Measurements from ENCODE around the gene DCST1. TPM values are rescaled to one million over a fixed set of nuclear protein-coding genes. Genes with fewer than 3 reads are reported as not detected.

DCST1 gene
- polyA plus RNA-seq, 3 donors = 0.05 TPM; not detected in 2

DNA sequence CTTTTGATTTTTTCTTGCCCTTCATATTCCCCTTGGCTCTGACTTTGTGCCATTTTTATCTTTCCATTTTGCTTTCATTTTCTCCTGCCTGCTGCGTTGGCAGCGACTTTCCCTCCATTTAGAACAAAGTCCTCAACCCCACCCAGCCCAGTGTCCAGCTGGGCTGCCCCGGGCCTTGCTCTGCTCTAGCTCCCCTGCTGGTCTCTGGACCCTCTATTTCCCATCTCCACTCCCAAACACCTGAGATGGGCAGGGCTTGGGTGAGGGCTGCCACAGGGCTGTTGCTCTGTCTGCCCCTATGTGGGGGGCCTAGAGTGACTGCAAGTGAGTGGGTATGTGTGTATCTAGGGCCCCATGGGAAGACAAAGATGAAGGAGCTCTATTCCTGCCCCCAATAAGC lies 10.2 kb downstream of the DCST1 start:
- Mint-ChIP-seq H3K4me1 (peaks cover 17% of the 10 kb centered on the region), H3K36me3 (peaks cover 0 to 3% of the 10 kb centered on the region in 2 donors), H3K27me3 (ENCODE audit: low read depth in 3 of 3) (peaks cover 4 to 7% (median 7%) of the 10 kb centered on the region in 3 donors), H3K4me3 (no peak overlapping the region), H3K27ac (peak overlapping the region in 1 of 7 donors; percentile 33), H3K9me3 (peaks cover 0 to 1% (median 0%) of the 10 kb centered on the region in 7 donors)
- 100% methylated on average over 2 of the region's 3 CpGs for WGBS (ENCODE audit: insufficient coverage)
- Histone ChIP-seq H3K27me3 (ENCODE audit: control insufficient read depth in 2 of 2, insufficient read depth in 2 of 2, low read length in 2 of 2) (no peaks in the 10 kb centered on the region), H3K9me3 (replicated peaks in 1 of 2; ENCODE audit: control insufficient read depth in 1 of 2, insufficient read depth in 1 of 2, low read length in 2 of 2) (no peaks in the 10 kb centered on the region), H3K4me2 (replicated peaks; ENCODE audit: extremely low read depth, low read length, poor library complexity, severe bottlenecking) (no peak overlapping the region), H3K9ac (ENCODE audit: insufficient read depth, low read length, poor library complexity, severe bottlenecking) (no peak overlapping the region), H3K4me3 (replicated peaks in 1 of 3; ENCODE audit: low read depth in 2 of 3, low read length in 3 of 3) (no peak overlapping the region), H2AFZ (ENCODE audit: insufficient read depth, low read depth, low read length, poor library complexity, severe bottlenecking) (no peak overlapping the region), H4K20me1 (ENCODE audit: insufficient read depth, low read length) (no peaks in the 10 kb centered on the region), H3K27ac (ENCODE audit: low read depth in 1 of 2, low read length in 2 of 2) (no peak overlapping the region), H3K4me1 (ENCODE audit: control insufficient read depth in 1 of 2, insufficient read depth in 2 of 2, low read length in 2 of 2) (peaks cover 10 to 16% of the 10 kb centered on the region in 2 donors), H3K79me2 (ENCODE audit: insufficient read depth, low read length) (no peaks in the 10 kb centered on the region), H3K36me3 (replicated peaks in 1 of 2; ENCODE audit: control insufficient read depth in 1 of 2, insufficient read depth in 2 of 2, low read length in 2 of 2) (no peaks in the 10 kb centered on the region)
- no peak for TF ChIP-seq CTCF (IDR thresholded peaks at IDR 0.05)
- intact Hi-C loops (cut with micrococcal nuclease) = no loop called here
- DNase-seq = no peak

DNA sequence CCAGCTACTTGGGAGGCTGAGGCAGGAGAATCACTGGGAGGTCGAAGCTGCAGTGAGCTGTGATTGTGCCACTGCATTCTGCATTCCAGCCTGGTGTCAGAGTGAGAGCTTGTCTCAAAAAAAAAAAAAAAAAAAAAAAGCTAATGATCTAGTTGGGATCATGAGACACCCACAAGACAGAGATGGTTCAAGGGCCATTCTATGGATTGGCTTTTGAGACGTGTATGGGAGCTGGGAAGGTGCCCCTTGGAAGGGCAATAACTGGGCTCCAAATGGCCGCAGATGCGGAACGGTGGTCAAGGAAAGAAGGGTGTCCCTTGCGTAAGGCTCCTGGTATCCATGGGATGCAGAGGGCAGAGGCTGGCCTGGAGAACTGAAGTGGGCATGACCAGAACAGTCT lies 10.7 kb downstream of the DCST1 start:
- H3K4me1 Mint-ChIP-seq = peaks cover 11% of the 10 kb centered on the region
- Histone ChIP-seq H2AFZ (ENCODE audit: insufficient read depth, low read depth, low read length, poor library complexity, severe bottlenecking) (peak overlapping the region; percentile 19), H3K27me3 (ENCODE audit: control insufficient read depth in 2 of 2, insufficient read depth in 2 of 2, low read length in 2 of 2) (no peaks in the 10 kb centered on the region), H3K9me3 (replicated peaks in 1 of 2; ENCODE audit: control insufficient read depth in 1 of 2, insufficient read depth in 1 of 2, low read length in 2 of 2) (no peaks in the 10 kb centered on the region), H3K27ac (ENCODE audit: low read depth in 1 of 2, low read length in 2 of 2) (no peak overlapping the region), H3K9ac (ENCODE audit: insufficient read depth, low read length, poor library complexity, severe bottlenecking) (no peak overlapping the region), H3K4me1 (ENCODE audit: control insufficient read depth in 1 of 2, insufficient read depth in 2 of 2, low read length in 2 of 2) (peaks cover 4 to 10% of the 10 kb centered on the region in 2 donors), H4K20me1 (ENCODE audit: insufficient read depth, low read length) (no peaks in the 10 kb centered on the region), H3K36me3 (replicated peaks in 1 of 2; ENCODE audit: control insufficient read depth in 1 of 2, insufficient read depth in 2 of 2, low read length in 2 of 2) (no peaks in the 10 kb centered on the region), H3K79me2 (ENCODE audit: insufficient read depth, low read length) (no peaks in the 10 kb centered on the region), H3K4me3 (replicated peaks in 1 of 3; ENCODE audit: low read depth in 2 of 3, low read length in 3 of 3) (no peak overlapping the region), H3K4me2 (replicated peaks; ENCODE audit: extremely low read depth, low read length, poor library complexity, severe bottlenecking) (no peak overlapping the region)
- H3K36me3 Mint-ChIP-seq = peaks cover 0 to 3% of the 10 kb centered on the region in 2 donors
- peaks cover 2 to 7% (median 4%) of the 10 kb centered on the region in 3 donors for H3K27me3 Mint-ChIP-seq (ENCODE audit: low read depth in 3 of 3)
- H3K4me3 Mint-ChIP-seq = peak overlapping the region in 1 of 2 donors; percentile 57
- intact Hi-C loops (cut with micrococcal nuclease) = no loop called here
- peaks cover 0 to 1% (median 0%) of the 10 kb centered on the region in 7 donors for H3K9me3 Mint-ChIP-seq
- 90% methylated on average over 5 of the region's 6 CpGs for WGBS (ENCODE audit: insufficient coverage)
- H3K27ac Mint-ChIP-seq = peak overlapping the region in 3 of 7 donors; percentile 33 to 81 (median 52)
- no peak for TF ChIP-seq CTCF (IDR thresholded peaks at IDR 0.05)
- DNase-seq = no peak

Measured in CD14-positive monocyte (primary cell).